ENCODE data around the gene HOXA10. TPM values are rescaled to one million over a fixed set of nuclear protein-coding genes. Genes with fewer than 3 reads are reported as not detected.

Gene HOXA10
- total RNA-seq, 3 donors from 2014 or later: 25.0 to 56.9 (median 25.8) TPM

- no peak for TF ChIP-seq CTCF (IDR thresholded peaks at IDR 0.05)
- Histone ChIP-seq H3K4me3 (peak overlapping the region; percentile 74), H3K9me3 (no peaks in the 10 kb centered on the region), H3K4me1 (ENCODE audit: low read depth) (peaks cover 41% of the 10 kb centered on the region), H3K36me3 (ENCODE audit: low read depth) (no peaks in the 10 kb centered on the region)
- no peak for ATAC-seq
- intact Hi-C loops (cut with DNase I, micrococcal nuclease): loop anchor here (5.0 to 10.0 kb wide), 2 partner anchors 468 to 775 kb away; no protein-coding TSS in a partner anchor
- DNase-seq: peak in 2 of 3 donors; percentile 52 to 61
These were observed 24.1 kb downstream of the HOXA10 start for GRCh38 chr7:27149842-27150567.

- H3K9me3 ChIP-seq: no peaks in the 10 kb centered on the region
- peaks cover 33% of the 10 kb centered on the region for H3K4me1 ChIP-seq (ENCODE audit: low read depth)
- H3K36me3 ChIP-seq (ENCODE audit: low read depth): no peaks in the 10 kb centered on the region
- intact Hi-C loops (cut with DNase I, micrococcal nuclease): loop anchor here in 1 of 2 donors (5.0 kb wide), 1 partner anchor 467 kb away; no protein-coding TSS in a partner anchor
- no peak for TF ChIP-seq CTCF (IDR thresholded peaks at IDR 0.05)
- peak in 2 of 3 donors; percentile 66 to 68 for DNase-seq
- peak overlapping the region; percentile 15 for H3K4me3 ChIP-seq
- ATAC-seq: peak; percentile 21
These were observed 25.1 kb downstream of the HOXA10 start for GRCh38 chr7:27148756-27149641.

GRCh38 chr7:27148031-27148755 is 25.9 kb downstream of the HOXA10 start:
- TF ChIP-seq CTCF (IDR thresholded peaks at IDR 0.05): no peak
- H3K4me3 ChIP-seq: peak overlapping the region; percentile 15
- ATAC-seq: peak; percentile 25
- peak; percentile 78 to 84 (median 79) for DNase-seq
- no peaks in the 10 kb centered on the region for H3K9me3 ChIP-seq
- H3K4me1 ChIP-seq (ENCODE audit: low read depth): peaks cover 31% of the 10 kb centered on the region
- intact Hi-C loops (cut with DNase I, micrococcal nuclease): loop anchor here in 1 of 2 donors (5.0 kb wide), 1 partner anchor 466 kb away; no protein-coding TSS in a partner anchor
- no peaks in the 10 kb centered on the region for H3K36me3 ChIP-seq (ENCODE audit: low read depth)

GRCh38 chr7:27147199-27148030 is 26.7 kb downstream of the HOXA10 start, which contains the start of gene HOXA6:
Gene HOXA6 (minus strand): TSS chr7:27147774. CDS start chr7:27147749, 25 bp downstream.
- Histone ChIP-seq H3K4me1 (ENCODE audit: low read depth) (peaks cover 26% of the 10 kb centered on the region), H3K4me3 (peak within 1 kb of the TSS; percentile 15), H3K9me3 (no peaks in the 10 kb centered on the region), H3K36me3 (ENCODE audit: low read depth) (no peaks in the 10 kb centered on the region)
- intact Hi-C loops (cut with DNase I, micrococcal nuclease): loop anchor here in 1 of 2 donors (5.0 kb wide), 1 partner anchor 465 kb away; no protein-coding TSS in a partner anchor
- ATAC-seq (peak; percentile 1), DNase-seq (peak; percentile 73 to 84 (median 79))
- TF ChIP-seq CTCF (IDR thresholded peaks at IDR 0.05): no peak

Data from mucosa of descending colon (tissue), 3 donors.